Activated CD8-positive, alpha-beta T cell treated with anti-CD3 and anti-CD28 coated beads for 36 hours (primary cell): Measurements from ENCODE around the gene ENAH. TPM values are rescaled to one million over a fixed set of nuclear protein-coding genes. Genes with fewer than 3 reads are reported as not detected.

Source experiments
- ATAC-seq: fragments of 200-7000 bp; cut with Tn5 transposase; one replicate; pipeline ENCODE4 v1.10.0; 2021; ENCODE audit warnings: mild to moderate bottlenecking, moderate library complexity
- CTCF ChIA-PET: fragments of 350-600 bp; sonication (Branson Sonifier 250); formaldehyde crosslinking; loops from one replicate; lab custom pipeline; 2021; ENCODE audit warnings: antibody characterized with exemption; lab: Charles Lee
- POLR2A ChIA-PET: fragments of 350-600 bp; sonication (Branson Sonifier 250); formaldehyde crosslinking; loops from one replicate; lab custom pipeline; 2021; ENCODE audit warnings: antibody characterized with exemption; lab: Charles Lee
- DNase-seq: peaks from one replicate; pipeline ENCODE4 v3.0.0-alpha.2; 2020
- H3K27ac Mint-ChIP-seq: one replicate; pipeline ENCODE4 v1.8.0; 2021; ENCODE audit warnings: mild to moderate bottlenecking, mixed read lengths
- H3K27me3 Mint-ChIP-seq: one replicate; pipeline ENCODE4 v1.8.0; 2021; ENCODE audit warnings: mixed read lengths
- H3K36me3 Mint-ChIP-seq: one replicate; pipeline ENCODE4 v1.8.0; 2021; ENCODE audit warnings: low read depth, mixed read lengths
- H3K4me1 Mint-ChIP-seq: one replicate; pipeline ENCODE4 v1.8.0; 2021; ENCODE audit warnings: low read depth, mixed read lengths
- H3K4me3 Mint-ChIP-seq: one replicate; pipeline ENCODE4 v1.8.0; 2021; ENCODE audit warnings: mild to moderate bottlenecking, moderate library complexity, mixed read lengths
- H3K9me3 Mint-ChIP-seq: one replicate; pipeline ENCODE4 v1.8.0; 2021; ENCODE audit warnings: mixed read lengths
- intact Hi-C: fragments of 100-400 bp; cut with micrococcal nuclease; formaldehyde crosslinking; loops from one replicate; pipeline ENCODE4 v1.10.0; 2022
- total RNA-seq, 2 experiments: library from RNA; stranded (reverse); gene quantifications; one replicate each; pipeline ENCODE4 v1.2.3, GENCODE V29; 2021
- TF ChIP-seq, protein P1 (sequence below): fragments of 200-600 bp; IDR thresholded peaks from one replicate; pipeline ENCODE4 v1.8.0; 2022; ENCODE audit warnings: antibody characterized with exemption, mild to moderate bottlenecking

ENAH gene
- total RNA-seq, 2 experiments from 2014 or later, result 0.51 to 0.65 TPM

DNA sequence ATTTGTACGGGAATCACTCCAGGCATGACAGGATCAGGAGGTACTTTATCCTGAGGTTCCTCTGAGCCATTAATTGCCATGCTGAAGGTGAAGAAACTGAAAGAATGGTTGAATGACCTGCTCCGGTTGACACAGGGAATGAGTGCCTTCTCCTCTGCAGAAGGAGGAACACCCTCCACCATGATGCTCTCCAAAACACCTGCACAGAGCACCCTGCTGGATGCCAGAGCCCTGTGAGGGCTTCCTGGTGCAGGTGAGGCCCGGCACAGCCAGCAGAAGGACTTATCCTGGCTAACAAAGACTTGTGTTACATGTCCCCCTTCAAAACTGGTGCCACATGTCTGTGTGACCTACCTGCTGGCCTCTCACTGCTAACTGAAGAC lies 210.8 kb downstream of the ENAH start:
- Mint-ChIP-seq H3K36me3 (no peaks in the 10 kb centered on the region), H3K27ac (peak overlapping the region; percentile 79), H3K9me3 (no peaks in the 10 kb centered on the region), H3K4me3 (peak overlapping the region; percentile 28), H3K4me1 (peaks cover 51% of the 10 kb centered on the region), H3K27me3 (no peaks in the 10 kb centered on the region)
- ATAC-seq, result no peak
- no peak for DNase-seq
- ChIA-PET POLR2A (interaction anchor here (2.1 to 8.7 kb wide), 2 partner anchors 12 to 13 kb away, joined by 5 to 109 read pairs; partner anchors contain the start of gene LBR), CTCF (interaction anchor here (1.0 to 1.7 kb wide), 6 partner anchors 12 to 31 kb away, joined by 3 to 12 read pairs (median 4); partner anchors contain the start of gene LBR)
- intact Hi-C loops, result no loop called here
- TF ChIP-seq, protein P1, sequence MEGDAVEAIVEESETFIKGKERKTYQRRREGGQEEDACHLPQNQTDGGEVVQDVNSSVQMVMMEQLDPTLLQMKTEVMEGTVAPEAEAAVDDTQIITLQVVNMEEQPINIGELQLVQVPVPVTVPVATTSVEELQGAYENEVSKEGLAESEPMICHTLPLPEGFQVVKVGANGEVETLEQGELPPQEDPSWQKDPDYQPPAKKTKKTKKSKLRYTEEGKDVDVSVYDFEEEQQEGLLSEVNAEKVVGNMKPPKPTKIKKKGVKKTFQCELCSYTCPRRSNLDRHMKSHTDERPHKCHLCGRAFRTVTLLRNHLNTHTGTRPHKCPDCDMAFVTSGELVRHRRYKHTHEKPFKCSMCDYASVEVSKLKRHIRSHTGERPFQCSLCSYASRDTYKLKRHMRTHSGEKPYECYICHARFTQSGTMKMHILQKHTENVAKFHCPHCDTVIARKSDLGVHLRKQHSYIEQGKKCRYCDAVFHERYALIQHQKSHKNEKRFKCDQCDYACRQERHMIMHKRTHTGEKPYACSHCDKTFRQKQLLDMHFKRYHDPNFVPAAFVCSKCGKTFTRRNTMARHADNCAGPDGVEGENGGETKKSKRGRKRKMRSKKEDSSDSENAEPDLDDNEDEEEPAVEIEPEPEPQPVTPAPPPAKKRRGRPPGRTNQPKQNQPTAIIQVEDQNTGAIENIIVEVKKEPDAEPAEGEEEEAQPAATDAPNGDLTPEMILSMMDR, result no peak

DNA sequence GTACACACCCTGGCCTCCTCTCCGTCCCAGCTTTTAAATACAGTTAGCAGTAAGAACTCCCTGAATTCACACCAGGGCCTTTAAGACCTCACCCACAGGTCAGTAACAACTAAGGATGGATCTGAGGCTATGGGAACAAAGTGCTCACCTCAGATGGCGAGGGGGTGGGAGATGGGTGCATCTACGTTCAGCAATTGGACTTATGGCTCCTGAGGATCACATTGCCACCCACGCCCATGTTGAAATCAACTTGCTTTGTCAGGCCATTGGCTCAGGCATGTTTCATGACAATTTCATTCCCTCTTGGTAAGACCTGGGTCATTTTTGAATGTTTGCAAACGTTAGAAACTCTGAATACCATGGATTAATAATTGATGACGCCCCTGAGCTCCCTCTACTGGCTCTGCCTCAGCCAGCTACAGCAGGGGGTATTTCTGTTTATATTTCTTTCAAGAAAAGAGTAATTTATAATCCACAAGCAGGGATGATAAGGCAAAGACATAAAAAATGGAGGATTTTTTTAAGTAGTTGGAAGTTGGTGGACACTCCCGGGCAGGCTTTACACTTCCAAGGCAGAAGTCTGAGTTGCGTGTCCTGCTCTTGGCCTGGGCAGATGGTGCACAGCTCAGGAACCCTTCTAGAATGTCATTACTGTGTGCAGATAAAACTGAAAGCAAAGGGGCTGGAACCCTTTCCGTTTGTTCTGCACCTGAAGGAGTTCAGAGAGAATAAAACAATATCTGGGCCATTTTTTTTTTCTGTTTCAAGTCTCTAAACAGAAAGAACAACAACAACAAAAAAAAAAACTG lies 211.4 kb downstream of the ENAH start:
- intact Hi-C loops, result no loop called here
- no peaks in the 10 kb centered on the region for H3K27me3 Mint-ChIP-seq
- ATAC-seq (no peak), DNase-seq (no peak)
- peaks cover 51% of the 10 kb centered on the region for H3K4me1 Mint-ChIP-seq
- H3K27ac Mint-ChIP-seq, result peak overlapping the region; percentile 79
- ChIA-PET CTCF (interaction anchor here (1.0 to 1.7 kb wide), 10 partner anchors 12 to 40 kb away, joined by 3 to 12 read pairs (median 4); partner anchors contain the start of gene LBR), POLR2A (interaction anchor here (0.9 to 8.7 kb wide), 3 partner anchors 13 to 27 kb away, joined by 4 to 109 read pairs (median 5); partner anchors contain the start of gene LBR)
- TF ChIP-seq, protein P1, result peak; percentile 34
- H3K4me3 Mint-ChIP-seq, result peak overlapping the region; percentile 28
- H3K36me3 Mint-ChIP-seq, result no peaks in the 10 kb centered on the region
- H3K9me3 Mint-ChIP-seq, result no peaks in the 10 kb centered on the region

DNA sequence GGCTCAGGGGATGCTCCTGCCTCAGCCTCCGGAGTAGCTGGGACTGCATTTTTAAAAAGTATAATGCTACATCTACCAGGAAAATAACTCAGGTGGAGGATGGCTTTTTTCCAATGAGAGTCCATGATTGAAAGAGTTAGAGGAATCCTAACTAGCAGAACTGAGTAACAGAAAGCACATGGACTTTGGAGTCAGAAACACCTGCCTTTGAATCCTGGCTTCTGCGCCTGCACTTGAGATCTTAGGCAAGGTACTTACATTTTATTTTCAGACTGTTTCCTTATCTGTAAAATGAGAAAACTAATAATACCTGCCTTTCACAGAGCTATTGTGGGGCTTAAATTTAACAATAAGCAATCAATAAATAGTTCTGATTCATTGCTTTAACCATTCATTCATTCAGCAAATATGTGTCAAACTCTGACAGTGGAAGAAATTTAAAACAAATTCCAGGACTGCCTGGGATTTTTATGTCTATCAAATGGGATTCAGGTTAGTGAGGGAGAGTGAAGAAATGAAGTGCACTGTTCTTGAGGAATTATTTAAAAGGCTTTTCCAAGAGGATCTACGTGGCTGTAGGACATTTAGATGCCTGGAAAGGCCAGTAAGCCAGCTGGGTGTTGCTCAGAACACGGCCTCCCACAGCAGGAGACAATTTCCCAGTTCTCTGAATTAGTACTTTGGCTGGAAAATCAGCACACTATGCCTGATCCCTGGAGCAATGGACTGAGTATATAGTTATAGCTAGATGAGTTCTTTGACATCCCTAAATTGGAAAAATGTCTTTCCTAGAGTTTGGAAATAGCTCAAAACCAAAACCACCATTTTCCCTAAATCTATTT lies 212.3 kb downstream of the ENAH start:
- Mint-ChIP-seq H3K27ac (no peak overlapping the region), H3K4me3 (no peak overlapping the region), H3K27me3 (no peaks in the 10 kb centered on the region), H3K36me3 (no peaks in the 10 kb centered on the region), H3K4me1 (peaks cover 45% of the 10 kb centered on the region), H3K9me3 (no peaks in the 10 kb centered on the region)
- intact Hi-C loops, result no loop called here
- ATAC-seq (no peak), DNase-seq (no peak)
- TF ChIP-seq, protein P1, result no peak
- POLR2A ChIA-PET, result interaction anchor here (0.9 to 8.7 kb wide), 2 partner anchors 12 to 28 kb away, joined by 4 to 109 read pairs; partner anchors contain the start of gene LBR
- CTCF ChIA-PET, result interaction anchor here (1.0 to 1.7 kb wide), 10 partner anchors 11 to 41 kb away, joined by 3 to 12 read pairs (median 4); partner anchors contain the start of gene LBR

DNA sequence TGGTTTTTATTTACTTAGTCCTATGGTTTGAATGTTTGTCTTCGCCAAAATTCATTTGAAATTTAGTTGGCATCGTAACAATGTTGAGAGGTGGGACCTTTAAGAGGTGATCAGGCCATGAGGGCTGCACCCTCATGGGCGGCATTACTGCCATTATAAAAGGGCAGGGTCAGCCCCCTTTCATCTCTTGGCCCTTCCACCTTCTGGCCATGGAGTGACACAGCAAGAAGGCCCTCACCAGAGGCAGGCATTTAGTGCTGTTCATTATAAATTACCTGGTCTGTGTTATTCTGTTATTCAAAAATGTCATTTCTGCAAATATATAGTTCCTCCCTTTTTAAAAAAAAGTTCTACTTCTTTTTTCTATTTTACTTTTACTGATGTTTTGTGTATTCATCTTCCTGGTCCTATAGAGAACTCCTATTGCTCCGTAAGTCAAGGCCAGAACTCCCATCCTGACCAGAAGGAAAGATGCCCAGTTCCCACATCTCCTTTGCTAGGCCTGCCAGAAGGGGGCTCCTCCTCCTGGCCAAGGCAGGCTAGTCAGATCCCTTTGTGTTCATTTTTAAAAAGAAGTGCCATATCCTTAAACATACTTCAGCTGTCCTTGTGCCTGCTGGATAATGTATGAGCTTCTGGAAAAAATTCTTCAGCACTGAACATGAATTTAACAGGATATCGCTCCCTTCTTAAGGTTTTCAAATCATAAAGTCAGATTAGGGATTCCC lies 215.0 kb downstream of the ENAH start:
- no peaks in the 10 kb centered on the region for H3K36me3 Mint-ChIP-seq
- TF ChIP-seq, protein P1, result no peak
- CTCF ChIA-PET, result interaction anchor here (1.8 kb wide), 1 partner anchor 24 kb away, joined by 5 read pairs; no protein-coding TSS in a partner anchor
- no peaks in the 10 kb centered on the region for H3K9me3 Mint-ChIP-seq
- DNase-seq, result no peak
- H3K27me3 Mint-ChIP-seq, result no peaks in the 10 kb centered on the region
- POLR2A ChIA-PET, result no interaction called here
- peaks cover 24% of the 10 kb centered on the region for H3K4me1 Mint-ChIP-seq
- no peak overlapping the region for H3K4me3 Mint-ChIP-seq
- intact Hi-C loops, result no loop called here
- ATAC-seq, result no peak
- no peak overlapping the region for H3K27ac Mint-ChIP-seq

Other genes with a start within 250 kb of the ENAH start
- gene LBR, start 225.1 kb downstream of the ENAH start, total RNA-seq, result 100 to 1,000 TPM; 145 to 156 TPM
- gene SRP9, start 124.7 kb upstream of the ENAH start, total RNA-seq, result 100 to 1,000 TPM; 275 to 304 TPM
- gene EPHX1, start 157.0 kb upstream of the ENAH start, total RNA-seq, result 1 to 10 TPM; 2.1 to 3.6 TPM
- gene TMEM63A, start 229.3 kb upstream of the ENAH start, total RNA-seq, result 10 to 100 TPM; 51.4 to 54.6 TPM
- under 1 TPM; 0.16 to 0.83 TPM for gene LEFTY1, start 236.0 kb upstream of the ENAH start, total RNA-seq